CD4-positive, alpha-beta T cell treated with Interleukin-4 for 4 hours (primary cell): ENCODE results near the gene CLTRN.
A peak's percentile ranks its signal among the peaks of the same experiment; 100 is the strongest.
"Not testable (repeated sequence)": the region's sequence is repeated elsewhere in the genome, so short reads cannot be mapped to it uniquely, and the experiment has no call there.

Experiments used
- DNase-seq: peaks from one replicate; pipeline ENCODE4 v3.0.0-alpha.2; 2020

Gene CLTRN

GRCh38 chrX:15664487-15665444, at the start of gene CLTRN:
TSS of gene CLTRN (minus strand) at chrX:15664805. CDS start at chrX:15664775, 30 bp downstream.
- DNase-seq: no peak

GRCh38 chrX:15704273-15704672, 39.7 kb upstream of the CLTRN start:
- not testable (repeated sequence) for DNase-seq

GRCh38 chrX:15703809-15704208, 39.2 kb upstream of the CLTRN start:
- DNase-seq: not testable (repeated sequence)

- no peak for DNase-seq
Measured at GRCh38 chrX:15702488-15703371, 38.1 kb upstream of the CLTRN start.

GRCh38 chrX:15696516-15696915, 31.9 kb upstream of the CLTRN start:
- no peak for DNase-seq

GRCh38 chrX:15694941-15695451, 30.4 kb upstream of the CLTRN start:
- no peak for DNase-seq

GRCh38 chrX:15686818-15687685, 22.4 kb upstream of the CLTRN start:
- peak; percentile 74 for DNase-seq

- DNase-seq: no peak
Measured at GRCh38 chrX:15683193-15683592, 18.6 kb upstream of the CLTRN start.

- DNase-seq: no peak
Measured at GRCh38 chrX:15681433-15681832, 16.8 kb upstream of the CLTRN start.

GRCh38 chrX:15680401-15680800, 15.8 kb upstream of the CLTRN start:
- DNase-seq: no peak

GRCh38 chrX:15679246-15679645, 14.6 kb upstream of the CLTRN start:
- no peak for DNase-seq

GRCh38 chrX:15678339-15678738, 13.7 kb upstream of the CLTRN start:
- no peak for DNase-seq

GRCh38 chrX:15676886-15677285, 12.3 kb upstream of the CLTRN start:
- no peak for DNase-seq

GRCh38 chrX:15675490-15675921, 10.9 kb upstream of the CLTRN start:
- peak; percentile 73 for DNase-seq

- peak; percentile 86 for DNase-seq
Measured at GRCh38 chrX:15674841-15675489, 10.4 kb upstream of the CLTRN start.

GRCh38 chrX:15674514-15674840, 9.9 kb upstream of the CLTRN start:
- DNase-seq: no peak

GRCh38 chrX:15673970-15674369, 9.4 kb upstream of the CLTRN start:
- DNase-seq: no peak

- DNase-seq: no peak
Measured at GRCh38 chrX:15672881-15673280, 8.3 kb upstream of the CLTRN start.

- DNase-seq: no peak
Measured at GRCh38 chrX:15663439-15663838, 1.2 kb downstream of the CLTRN start.

- DNase-seq: not testable (repeated sequence)
Measured at GRCh38 chrX:15654804-15655203, 9.8 kb downstream of the CLTRN start.

- no peak for DNase-seq
Measured at GRCh38 chrX:15653961-15654360, 10.6 kb downstream of the CLTRN start.

- DNase-seq: not testable (repeated sequence)
Measured at GRCh38 chrX:15647510-15647909, 17.1 kb downstream of the CLTRN start.
